GM18519 (cell line): ENCODE measurements around the gene ZNF165.
A peak's percentile ranks its signal among the peaks of the same experiment; 100 is the strongest.
"Not testable (repeated sequence)": the region's sequence is repeated elsewhere in the genome, so short reads cannot be mapped to it uniquely, and the experiment has no call there.

Experiments
- ATAC-seq: cut with Tn5 transposase; IDR thresholded peaks from one replicate; pipeline ENCODE4 v1.9.1; 2021; ENCODE audit warnings: mild to moderate bottlenecking, moderate library complexity; ENCODE audit not compliant: unreplicated experiment, low FRiP score

ZNF165 gene

GRCh38 chr6:28118217-28118616, 37.8 kb downstream of the ZNF165 start:
- ATAC-seq = no peak

DNA sequence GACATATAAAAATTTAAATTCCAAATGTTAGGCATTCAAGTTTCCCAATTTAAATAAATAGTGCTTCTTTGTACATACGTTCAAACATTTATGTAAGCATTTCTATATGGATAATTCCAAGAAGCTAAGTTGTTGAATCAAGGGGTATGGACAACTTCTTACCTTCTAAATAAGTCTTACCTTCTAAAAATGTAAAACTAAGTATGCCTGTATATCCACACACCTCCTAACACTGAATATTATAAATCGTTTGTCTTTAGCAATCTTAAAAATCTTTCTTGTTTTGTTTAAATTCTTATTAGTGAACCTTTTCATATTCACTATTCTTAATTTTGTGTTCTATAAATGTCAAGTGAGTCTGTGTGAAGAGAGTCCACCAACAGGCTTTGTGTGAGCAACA, 41.5 kb downstream of the ZNF165 start:
- ATAC-seq = no peak

GRCh38 chr6:28122283-28122682, 41.9 kb downstream of the ZNF165 start:
- not testable (repeated sequence) for ATAC-seq

DNA sequence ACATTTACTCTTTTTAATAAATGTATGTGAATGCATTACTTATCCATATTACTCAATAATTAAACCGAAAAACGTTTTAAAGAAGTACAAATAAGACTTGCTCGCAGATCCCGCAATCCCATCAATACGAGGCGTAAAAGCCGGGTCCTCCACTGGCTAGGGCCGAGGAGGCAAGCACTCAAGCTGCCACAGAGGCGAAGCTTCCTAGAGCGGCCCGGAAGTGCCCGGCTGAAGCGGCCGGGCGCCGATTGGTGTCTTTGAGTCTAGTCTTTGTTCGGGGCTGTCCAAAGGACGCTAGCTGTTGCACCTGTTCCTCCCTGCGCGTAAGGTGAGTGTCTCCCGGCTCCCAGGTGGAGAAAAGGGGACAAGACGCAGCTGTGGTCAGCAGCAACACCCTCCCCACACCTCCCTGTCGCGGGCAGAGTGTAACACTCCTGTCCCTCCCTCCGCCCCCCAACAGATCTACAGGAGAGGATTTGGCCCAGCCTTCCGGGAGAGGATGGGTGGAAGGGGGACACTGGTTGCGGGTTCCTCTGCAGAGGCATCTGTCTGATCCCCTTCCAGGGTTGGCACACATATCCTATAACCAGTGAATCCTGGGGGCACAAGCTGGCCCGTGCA, 44.1 kb downstream of the ZNF165 start, which contains the start of gene ZSCAN16:
ZSCAN16 (plus strand) TSS at position 260 of the 621 bp plus-strand sequence. CDS start 835 bp downstream, outside the sequence.
- ATAC-seq = peak; percentile 88

DNA sequence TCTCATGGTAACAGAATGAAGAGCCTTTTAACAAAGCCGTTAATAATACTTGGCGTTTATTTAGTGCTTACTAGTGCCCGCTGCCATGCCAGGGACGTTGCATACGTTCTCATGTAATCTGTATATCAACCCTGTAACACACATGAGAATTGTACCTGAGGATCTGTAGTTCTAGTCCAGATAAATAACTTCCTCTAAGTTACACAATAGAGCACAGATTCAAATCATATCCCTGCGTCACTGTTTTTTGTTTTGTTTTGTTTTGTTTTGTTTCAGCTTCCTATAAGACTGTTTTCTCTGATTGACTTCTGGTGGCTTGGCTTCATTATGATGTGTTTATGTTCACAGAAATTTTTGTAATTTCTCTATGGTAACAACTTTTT, 44.6 kb downstream of the ZNF165 start:
- no peak for ATAC-seq

DNA sequence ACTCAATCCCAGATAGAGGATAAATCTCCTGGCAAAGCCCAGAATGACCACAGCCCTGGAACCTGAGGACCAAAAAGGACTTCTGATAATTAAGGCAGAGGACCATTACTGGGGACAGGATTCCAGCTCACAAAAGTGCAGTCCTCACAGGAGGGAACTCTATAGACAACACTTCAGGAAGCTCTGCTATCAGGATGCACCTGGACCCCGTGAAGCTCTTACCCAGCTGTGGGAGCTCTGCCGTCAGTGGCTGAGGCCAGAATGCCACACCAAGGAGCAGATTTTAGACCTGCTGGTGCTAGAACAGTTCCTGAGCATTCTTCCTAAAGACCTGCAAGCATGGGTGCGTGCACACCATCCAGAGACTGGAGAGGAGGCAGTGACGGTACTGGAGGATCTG, 45.0 kb downstream of the ZNF165 start:
- ATAC-seq = no peak

GRCh38 chr6:28134015-28134414, 53.6 kb downstream of the ZNF165 start:
- ATAC-seq = no peak

GRCh38 chr6:28134716-28135115, 54.3 kb downstream of the ZNF165 start:
- ATAC-seq = no peak

GRCh38 chr6:28135393-28135792, 55.0 kb downstream of the ZNF165 start:
- no peak for ATAC-seq

DNA sequence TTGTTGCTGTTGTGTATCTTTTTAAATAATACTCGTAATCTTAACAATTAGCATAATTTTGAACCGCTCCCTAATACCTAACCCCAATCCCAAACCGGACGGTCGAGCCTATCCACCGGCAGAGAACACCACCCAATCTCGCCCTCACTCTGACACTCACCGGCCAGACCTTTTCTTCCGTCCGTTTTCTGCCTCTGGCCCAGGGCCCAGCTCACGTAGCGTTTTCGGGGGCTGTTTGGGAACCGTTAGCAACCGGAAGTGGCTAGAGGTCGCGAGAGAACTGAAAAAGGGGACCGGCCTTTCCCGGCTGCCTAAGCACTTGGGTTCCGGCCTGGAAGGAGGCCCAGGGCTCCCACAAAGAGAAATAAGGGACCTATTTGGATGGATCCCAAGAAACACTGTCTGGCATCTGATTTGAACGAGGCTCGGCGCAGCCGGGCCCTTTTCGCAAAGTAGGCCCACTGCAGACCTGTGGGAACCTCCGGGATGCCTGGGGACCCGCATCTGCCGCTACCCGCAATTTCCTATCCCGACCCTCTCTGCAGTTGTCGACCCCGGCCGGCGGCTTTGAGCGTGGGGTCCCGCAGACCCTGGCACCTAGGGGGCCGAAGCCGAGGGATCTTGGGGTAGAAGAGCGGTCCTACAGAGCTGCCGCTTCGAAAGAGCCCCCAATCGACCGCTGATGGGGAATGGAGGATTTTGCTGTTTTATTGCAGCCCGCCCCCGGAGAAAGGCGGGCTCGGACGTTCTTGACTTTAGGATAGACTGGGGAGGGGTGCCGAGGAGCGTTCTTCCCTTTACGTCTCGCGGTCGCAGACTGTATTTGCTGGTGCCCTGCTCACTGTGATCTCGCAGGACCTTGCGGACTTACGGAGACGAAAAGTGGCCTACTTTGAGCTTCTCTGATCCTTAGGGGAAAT, 56.5 kb downstream of the ZNF165 start:
- peak; percentile 39 for ATAC-seq

DNA sequence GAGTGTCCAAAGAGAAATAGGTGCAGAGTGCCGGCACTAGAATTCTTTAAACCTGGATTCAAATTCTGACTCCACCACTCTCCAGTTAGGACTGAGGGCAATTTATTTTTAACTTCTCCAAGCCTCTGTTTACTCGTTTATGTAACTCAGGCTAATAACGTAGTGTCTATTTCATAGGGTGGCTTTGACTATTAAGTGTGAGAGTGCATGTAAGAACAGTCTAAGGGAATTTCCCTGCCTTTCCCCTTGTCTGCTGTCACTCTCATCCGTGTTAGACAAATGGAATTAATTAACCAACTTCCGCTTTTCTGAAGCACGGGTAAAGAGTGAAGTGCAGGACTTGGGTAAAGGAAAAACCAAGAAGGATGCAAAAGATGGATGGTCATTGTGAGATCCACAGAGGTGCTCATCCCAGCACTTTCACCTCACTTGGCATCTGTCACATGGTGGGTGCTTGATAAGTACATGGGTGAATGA, 57.2 kb downstream of the ZNF165 start:
- ATAC-seq = no peak
